ENCODE data around the gene GTPBP4.
A peak's percentile ranks its signal among the peaks of the same experiment; 100 is the strongest.

The GTPBP4 gene

DNA sequence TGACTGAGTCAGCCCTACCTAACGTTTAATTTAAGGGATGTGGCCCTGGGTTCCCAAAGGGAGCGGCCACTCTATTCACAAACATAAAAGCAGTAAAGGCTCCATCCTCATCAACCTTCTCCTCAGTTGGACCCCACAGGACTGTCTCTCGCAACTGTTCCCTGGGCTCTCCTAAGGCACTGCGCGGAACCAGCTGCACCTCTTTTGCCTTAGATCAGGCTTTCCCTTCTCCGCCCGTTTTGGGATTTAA lies 689 bp upstream of the GTPBP4 start:
- TF ChIP-seq, protein P1, sequence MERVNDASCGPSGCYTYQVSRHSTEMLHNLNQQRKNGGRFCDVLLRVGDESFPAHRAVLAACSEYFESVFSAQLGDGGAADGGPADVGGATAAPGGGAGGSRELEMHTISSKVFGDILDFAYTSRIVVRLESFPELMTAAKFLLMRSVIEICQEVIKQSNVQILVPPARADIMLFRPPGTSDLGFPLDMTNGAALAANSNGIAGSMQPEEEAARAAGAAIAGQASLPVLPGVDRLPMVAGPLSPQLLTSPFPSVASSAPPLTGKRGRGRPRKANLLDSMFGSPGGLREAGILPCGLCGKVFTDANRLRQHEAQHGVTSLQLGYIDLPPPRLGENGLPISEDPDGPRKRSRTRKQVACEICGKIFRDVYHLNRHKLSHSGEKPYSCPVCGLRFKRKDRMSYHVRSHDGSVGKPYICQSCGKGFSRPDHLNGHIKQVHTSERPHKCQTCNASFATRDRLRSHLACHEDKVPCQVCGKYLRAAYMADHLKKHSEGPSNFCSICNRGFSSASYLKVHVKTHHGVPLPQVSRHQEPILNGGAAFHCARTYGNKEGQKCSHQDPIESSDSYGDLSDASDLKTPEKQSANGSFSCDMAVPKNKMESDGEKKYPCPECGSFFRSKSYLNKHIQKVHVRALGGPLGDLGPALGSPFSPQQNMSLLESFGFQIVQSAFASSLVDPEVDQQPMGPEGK (CRISPR knock-in tag; IDR thresholded peaks at IDR 0.05; ENCODE audit: borderline replicate concordance) = no peak
- no peak for TF ChIP-seq GLIS3 (CRISPR knock-in tag; IDR thresholded peaks at IDR 0.05)
- no peak for TF ChIP-seq ZFP30 (CRISPR knock-in tag; IDR thresholded peaks at IDR 0.05)
- TF ChIP-seq ARNTL (CRISPR knock-in tag; IDR thresholded peaks at IDR 0.05; ENCODE audit: borderline replicate concordance, low read depth) = no peak
- no peak for TF ChIP-seq ZC3H10 (CRISPR knock-in tag; IDR thresholded peaks at IDR 0.05)
- TF ChIP-seq TCF4 (CRISPR knock-in tag; IDR thresholded peaks at IDR 0.05; ENCODE audit: borderline replicate concordance) = no peak
- TF ChIP-seq BACH2 (CRISPR knock-in tag; IDR thresholded peaks at IDR 0.05; ENCODE audit: borderline replicate concordance) = no peak
- TF ChIP-seq ZNF70 (CRISPR knock-in tag; IDR thresholded peaks at IDR 0.05) = no peak
- TF ChIP-seq ZNF565 (CRISPR knock-in tag; conservative IDR thresholded peaks at IDR 0.05; ENCODE audit: low read depth) = no peak
- no peak for TF ChIP-seq OSR1 (CRISPR knock-in tag; IDR thresholded peaks at IDR 0.05)
- no peak for TF ChIP-seq RARB (CRISPR knock-in tag; IDR thresholded peaks at IDR 0.05)
- ATAC-seq = peak; percentile 53

DNA sequence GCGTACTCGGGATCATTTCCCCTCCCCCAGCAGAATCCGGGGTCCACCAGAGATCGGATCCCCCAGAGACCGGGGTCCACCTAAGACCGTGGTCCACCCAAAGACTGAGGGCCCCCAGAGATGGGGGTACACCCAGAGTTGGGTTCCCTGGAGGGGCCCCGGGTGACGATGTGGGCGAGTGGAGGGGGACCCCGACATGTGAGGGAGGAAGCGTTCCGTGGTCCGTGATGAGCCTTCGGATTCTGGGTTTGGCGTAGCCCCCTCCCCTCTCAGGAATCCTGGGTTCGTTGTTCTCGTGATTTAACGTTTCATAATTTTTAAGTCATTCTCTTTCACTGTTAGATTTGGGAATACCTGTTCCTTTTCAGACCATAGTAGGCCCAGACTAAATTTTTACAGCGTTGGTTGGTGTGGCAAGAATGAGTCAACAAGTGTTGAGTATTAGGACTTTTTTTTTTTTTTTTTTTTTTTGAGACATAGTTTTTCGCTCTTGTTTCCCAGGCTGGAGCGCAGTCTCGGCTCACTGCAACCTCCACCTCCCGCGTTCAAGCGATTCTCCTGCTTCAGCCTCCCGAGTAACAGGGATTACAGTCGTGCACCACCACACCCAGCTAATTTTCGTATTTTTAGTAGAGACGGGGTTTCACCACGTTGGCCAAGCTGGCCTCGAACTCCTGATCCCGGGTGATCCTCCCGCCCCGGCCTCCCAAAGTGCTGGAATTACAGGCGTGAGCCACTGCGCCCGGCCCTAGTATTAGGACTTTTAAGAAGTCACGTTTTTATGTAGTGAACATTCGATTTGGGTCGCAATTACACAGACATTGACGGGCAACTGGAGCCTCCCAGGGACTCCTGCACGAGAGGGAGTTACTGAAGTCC lies 672 bp downstream of the GTPBP4 start:
- ATAC-seq = peak; percentile 11
- TF ChIP-seq OSR1 (CRISPR knock-in tag; IDR thresholded peaks at IDR 0.05) = no peak

DNA sequence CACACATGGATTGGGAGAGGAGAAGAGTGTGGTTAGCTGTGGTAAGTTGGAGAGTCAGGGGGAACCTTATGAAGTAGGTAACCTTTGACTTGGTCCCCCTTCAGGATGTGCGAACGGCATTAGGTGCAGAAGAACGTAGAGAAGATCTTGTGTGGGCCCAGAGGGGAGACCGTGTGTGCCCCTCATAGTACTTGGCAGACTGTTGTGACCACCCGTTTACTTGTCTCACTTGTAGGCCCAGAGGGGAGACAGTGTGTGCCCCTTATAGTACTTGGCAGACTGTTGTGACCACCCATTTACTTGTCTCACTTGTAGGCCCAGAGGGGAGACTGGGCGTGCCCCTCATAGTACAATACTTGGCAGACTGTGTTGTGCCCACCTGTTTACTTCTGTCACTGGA lies 2.6 kb downstream of the GTPBP4 start:
- ATAC-seq = no peak
- TF ChIP-seq ISL1 (CRISPR knock-in tag; IDR thresholded peaks at IDR 0.05) (no peak), CSDC2 (CRISPR knock-in tag; IDR thresholded peaks at IDR 0.05) (no peak), ZNF8 (CRISPR knock-in tag; IDR thresholded peaks at IDR 0.05) (no peak), TCF4 (CRISPR knock-in tag; IDR thresholded peaks at IDR 0.05; ENCODE audit: borderline replicate concordance) (no peak), ARNTL (CRISPR knock-in tag; IDR thresholded peaks at IDR 0.05; ENCODE audit: borderline replicate concordance, low read depth) (no peak), TOX (CRISPR knock-in tag; IDR thresholded peaks at IDR 0.05; ENCODE audit: borderline replicate concordance) (no peak), OSR1 (CRISPR knock-in tag; IDR thresholded peaks at IDR 0.05) (no peak)
- TF ChIP-seq, protein P2, sequence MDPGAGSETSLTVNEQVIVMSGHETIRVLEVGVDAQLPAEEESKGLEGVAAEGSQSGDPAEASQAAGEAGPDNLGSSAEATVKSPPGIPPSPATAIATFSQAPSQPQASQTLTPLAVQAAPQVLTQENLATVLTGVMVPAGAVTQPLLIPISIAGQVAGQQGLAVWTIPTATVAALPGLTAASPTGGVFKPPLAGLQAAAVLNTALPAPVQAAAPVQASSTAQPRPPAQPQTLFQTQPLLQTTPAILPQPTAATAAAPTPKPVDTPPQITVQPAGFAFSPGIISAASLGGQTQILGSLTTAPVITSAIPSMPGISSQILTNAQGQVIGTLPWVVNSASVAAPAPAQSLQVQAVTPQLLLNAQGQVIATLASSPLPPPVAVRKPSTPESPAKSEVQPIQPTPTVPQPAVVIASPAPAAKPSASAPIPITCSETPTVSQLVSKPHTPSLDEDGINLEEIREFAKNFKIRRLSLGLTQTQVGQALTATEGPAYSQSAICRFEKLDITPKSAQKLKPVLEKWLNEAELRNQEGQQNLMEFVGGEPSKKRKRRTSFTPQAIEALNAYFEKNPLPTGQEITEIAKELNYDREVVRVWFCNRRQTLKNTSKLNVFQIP (CRISPR knock-in tag; IDR thresholded peaks at IDR 0.05; ENCODE audit: borderline replicate concordance, low read depth) = no peak

- ATAC-seq = no peak
- TF ChIP-seq OSR1 (CRISPR knock-in tag; IDR thresholded peaks at IDR 0.05) (no peak), SNAI2 (CRISPR knock-in tag; IDR thresholded peaks at IDR 0.05) (no peak), CSDC2 (CRISPR knock-in tag; IDR thresholded peaks at IDR 0.05) (no peak), BACH2 (CRISPR knock-in tag; IDR thresholded peaks at IDR 0.05; ENCODE audit: borderline replicate concordance) (no peak), ZC3H10 (CRISPR knock-in tag; IDR thresholded peaks at IDR 0.05) (no peak), ISL1 (CRISPR knock-in tag; IDR thresholded peaks at IDR 0.05) (no peak), RARB (CRISPR knock-in tag; IDR thresholded peaks at IDR 0.05) (no peak), ZNF70 (CRISPR knock-in tag; IDR thresholded peaks at IDR 0.05) (no peak), ARNTL (CRISPR knock-in tag; IDR thresholded peaks at IDR 0.05; ENCODE audit: borderline replicate concordance, low read depth) (no peak), ESRRG (CRISPR knock-in tag; IDR thresholded peaks at IDR 0.05) (no peak), PPARA (CRISPR knock-in tag; IDR thresholded peaks at IDR 0.05; ENCODE audit: borderline replicate concordance) (no peak)
- TF ChIP-seq, protein P2 (CRISPR knock-in tag; IDR thresholded peaks at IDR 0.05; ENCODE audit: borderline replicate concordance, low read depth) = no peak
- TF ChIP-seq, protein P3, sequence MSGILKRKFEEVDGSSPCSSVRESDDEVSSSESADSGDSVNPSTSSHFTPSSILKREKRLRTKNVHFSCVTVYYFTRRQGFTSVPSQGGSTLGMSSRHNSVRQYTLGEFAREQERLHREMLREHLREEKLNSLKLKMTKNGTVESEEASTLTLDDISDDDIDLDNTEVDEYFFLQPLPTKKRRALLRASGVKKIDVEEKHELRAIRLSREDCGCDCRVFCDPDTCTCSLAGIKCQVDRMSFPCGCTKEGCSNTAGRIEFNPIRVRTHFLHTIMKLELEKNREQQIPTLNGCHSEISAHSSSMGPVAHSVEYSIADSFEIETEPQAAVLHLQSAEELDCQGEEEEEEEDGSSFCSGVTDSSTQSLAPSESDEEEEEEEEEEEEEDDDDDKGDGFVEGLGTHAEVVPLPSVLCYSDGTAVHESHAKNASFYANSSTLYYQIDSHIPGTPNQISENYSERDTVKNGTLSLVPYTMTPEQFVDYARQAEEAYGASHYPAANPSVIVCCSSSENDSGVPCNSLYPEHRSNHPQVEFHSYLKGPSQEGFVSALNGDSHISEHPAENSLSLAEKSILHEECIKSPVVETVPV (CRISPR knock-in tag; IDR thresholded peaks at IDR 0.05) = no peak
Observed at GRCh38 chr10:992467-992866, 4.2 kb downstream of the GTPBP4 start.

Measured in SK-N-SH treated with all-trans-retinoic acid at 6 μM for 48 hours (cell line).